Kidney (tissue), 14 donors: Measurements from ENCODE around the gene EME1. TPM values are rescaled to one million over a fixed set of nuclear protein-coding genes. Genes with fewer than 3 reads are reported as not detected.
A peak's percentile ranks its signal among the peaks of the same experiment; 100 is the strongest.

Experiments
- DNase-seq, 5 donors: peaks; one replicate each; pipeline ENCODE4 v3.0.0-alpha.2; 2013 to 2020
- FAIRE-seq: peaks from 2 replicates; lab custom pipeline; 2012; peaks lifted over from hg19 to GRCh38; lab: Jason Lieb, UNC
- H3K27ac ChIP-seq, 2 donors: one replicate each; pipeline ENCODE4 v1.7.0; 2013; ENCODE audit warnings: low read depth in 2 of 2, low read length in 2 of 2, inconsistent platforms in 1 of 2
- H3K27me3 ChIP-seq: one replicate; pipeline ENCODE4 v1.7.1; 2013; ENCODE audit warnings: low read length, inconsistent platforms; ENCODE audit not compliant: control insufficient read depth, insufficient read depth
- H3K36me3 ChIP-seq, 3 donors: one replicate each; pipeline versions ENCODE4 v1.7.0 to v1.7.1; 2013; ENCODE audit warnings: low read length in 3 of 3, control low read depth in 1 of 3, inconsistent platforms in 1 of 3; ENCODE audit not compliant: insufficient read depth in 3 of 3, control insufficient read depth in 2 of 3
- H3K4me1 ChIP-seq, 3 donors: one replicate each; pipeline versions ENCODE4 v1.7.0 to v1.7.1; 2013; ENCODE audit warnings: low read length in 3 of 3, inconsistent platforms in 1 of 3, low read depth in 1 of 3; ENCODE audit not compliant: control insufficient read depth in 2 of 3, insufficient read depth in 2 of 3
- H3K4me3 ChIP-seq, 3 donors: one replicate each; pipeline versions ENCODE4 v1.7.0 to v1.8.1; 2013; ENCODE audit warnings: low read length in 3 of 3, control low read depth in 1 of 3, inconsistent platforms in 1 of 3
- H3K9ac ChIP-seq, 3 donors: one replicate each; pipeline versions ENCODE4 v1.7.0 to v1.7.1; 2013; ENCODE audit warnings: low read length in 3 of 3, control low read depth in 1 of 3, inconsistent platforms in 1 of 3
- H3K9me3 ChIP-seq, 3 donors: one replicate each; pipeline versions ENCODE4 v1.7.0 to v1.7.1; 2013; ENCODE audit warnings: low read length in 3 of 3, control low read depth in 1 of 3, inconsistent platforms in 1 of 3; ENCODE audit not compliant: control insufficient read depth in 2 of 3, insufficient read depth in 1 of 3
- CTCF ChIP-seq: IDR thresholded peaks from 3 replicates; pipeline ENCODE4 v1.5.1; 2012; ENCODE audit warnings: mild to moderate bottlenecking, moderate library complexity, borderline replicate concordance; ENCODE audit not compliant: insufficient read depth; ENCODE audit errors: extremely low read depth
- intact Hi-C: fragments of 100-400 bp; cut with DNase I; formaldehyde crosslinking; loops from one replicate; pipeline ENCODE4 v1.11.1; 2022
- polyA plus RNA-seq: library from polyadenylated mRNA; stranded (reverse); fragments of 350-450 nt; fragmentation: Illumina TruSeq; extraction: RNeasy Lipid Tissue Mini Kit (QIAGEN cat#74804); gene quantifications from one replicate; pipeline ENCODE4 v1.2.3, GENCODE V29; 2014; ENCODE audit warnings: low read depth, low replicate concordance; ENCODE audit not compliant: insufficient read depth
- total RNA-seq: library from RNA; stranded (reverse); fragmentation: NEBNext Ultra II Directional; extraction: Animal tissue kit (Norgen Biotek cat#: 25700); gene quantifications from one replicate; pipeline ENCODE4 v1.2.1, GENCODE V29; 2021
- donor health status: control.
- donor health status: control.
- donor health status: control.
- donor health status: control.
- donor health status: control.
- donor health status: DM: yes; HTN: yes; CAD: no.
- donor health status: Normal renal cell carcinoma (clear cell type).

EME1 gene
- total and polyA plus RNA-seq, 2 donors from 2014 or later: 1.0 TPM; not detected in 1

- peak overlapping the region; percentile 92 to 98 for H3K27ac ChIP-seq
- DNase-seq (no peak), FAIRE-seq (no peak)
- intact Hi-C loops: no loop called here
- H3K4me3 ChIP-seq: peak overlapping the region; percentile 85 to 100 (median 99)
- H3K9ac ChIP-seq: peak overlapping the region; percentile 77 to 98 (median 97)
- no peaks in the 10 kb centered on the region for H3K9me3 ChIP-seq
- TF ChIP-seq CTCF: no peak
- peaks cover 8 to 32% (median 27%) of the 10 kb centered on the region in 3 donors for H3K36me3 ChIP-seq
- peaks cover 0 to 6% (median 4%) of the 10 kb centered on the region in 3 donors for H3K4me1 ChIP-seq
- H3K27me3 ChIP-seq: no peaks in the 10 kb centered on the region
Measured at GRCh38 chr17:50372222-50372757, 739 bp upstream of the EME1 start.

- FAIRE-seq (no peak), DNase-seq (no peak)
- no peak for TF ChIP-seq CTCF
- peaks cover 3 to 18% (median 13%) of the 10 kb centered on the region in 3 donors for H3K36me3 ChIP-seq
- no peaks in the 10 kb centered on the region for H3K9me3 ChIP-seq
- peak overlapping the region in 1 of 3 donors; percentile 0 for H3K9ac ChIP-seq
- intact Hi-C loops: no loop called here
- no peak overlapping the region for H3K27ac ChIP-seq
- H3K4me3 ChIP-seq: peak overlapping the region in 2 of 3 donors; percentile 85 to 100
- peaks cover 0 to 6% (median 4%) of the 10 kb centered on the region in 3 donors for H3K4me1 ChIP-seq
- no peaks in the 10 kb centered on the region for H3K27me3 ChIP-seq
Measured at GRCh38 chr17:50373705-50374104, 676 bp downstream of the EME1 start.

GRCh38 chr17:50375858-50376538, 3.0 kb downstream of the EME1 start:
- no peak overlapping the region for H3K9ac ChIP-seq
- no peaks in the 10 kb centered on the region for H3K27me3 ChIP-seq
- no peak for FAIRE-seq
- H3K27ac ChIP-seq: no peak overlapping the region
- no peak for DNase-seq
- H3K36me3 ChIP-seq: no peaks in the 10 kb centered on the region
- TF ChIP-seq CTCF: no peak
- intact Hi-C loops: no loop called here
- H3K9me3 ChIP-seq: no peaks in the 10 kb centered on the region
- H3K4me3 ChIP-seq: no peak overlapping the region
- H3K4me1 ChIP-seq: peaks cover 0 to 6% (median 4%) of the 10 kb centered on the region in 3 donors
